Adrenal gland (tissue), 5 donors: ENCODE results near the gene NPC1.

Source experiments
- POLR2A ChIP-seq, 2 donors: fragments of 450-650 bp; IDR thresholded peaks; one replicate each; pipeline ENCODE4 v1.6.1; 2017; ENCODE audit warnings: antibody characterized with exemption in 2 of 2, mild to moderate bottlenecking in 2 of 2, moderate library complexity in 1 of 2
- TF ChIP-seq, protein P1 (sequence below), 6 experiments: fragments of 450-650 bp in 4 of 6; fragments of 200-600 bp in 2 of 6; sonication (generic) in 1 of 6; IDR thresholded peaks; 1 replicate in 5 of 6; 2 replicates in 1 of 6; pipeline versions ENCODE4 v1.5.1 to v1.8.0; 2016 to 2021; ENCODE audit warnings: antibody characterized with exemption in 6 of 6, mild to moderate bottlenecking in 2 of 6, moderate library complexity in 1 of 6
- donor health status: DM: no; HTN: no; CAD: no.

DNA sequence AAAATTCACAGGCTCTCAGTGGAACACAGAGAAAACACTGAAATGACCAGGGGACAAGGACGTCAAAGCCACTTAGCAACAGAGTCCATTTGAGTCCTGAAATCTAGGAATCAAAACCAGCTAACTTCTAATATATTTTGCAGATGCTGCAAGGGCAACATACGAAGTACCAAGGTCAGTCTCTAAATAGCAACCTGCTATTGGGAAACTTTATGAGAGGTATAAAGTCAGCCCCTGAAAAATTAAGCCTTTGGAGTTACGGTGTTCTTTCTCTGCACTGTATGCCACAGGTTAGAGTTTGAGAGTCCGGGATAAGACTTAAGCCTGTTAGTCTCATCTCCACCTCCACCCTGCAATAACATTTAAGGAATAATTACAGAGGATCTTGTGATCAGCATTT is 13.3 kb downstream of the NPC1 start:
- no peak for TF ChIP-seq POLR2A (IDR thresholded peaks at IDR 0.05)
- TF ChIP-seq, protein P1, sequence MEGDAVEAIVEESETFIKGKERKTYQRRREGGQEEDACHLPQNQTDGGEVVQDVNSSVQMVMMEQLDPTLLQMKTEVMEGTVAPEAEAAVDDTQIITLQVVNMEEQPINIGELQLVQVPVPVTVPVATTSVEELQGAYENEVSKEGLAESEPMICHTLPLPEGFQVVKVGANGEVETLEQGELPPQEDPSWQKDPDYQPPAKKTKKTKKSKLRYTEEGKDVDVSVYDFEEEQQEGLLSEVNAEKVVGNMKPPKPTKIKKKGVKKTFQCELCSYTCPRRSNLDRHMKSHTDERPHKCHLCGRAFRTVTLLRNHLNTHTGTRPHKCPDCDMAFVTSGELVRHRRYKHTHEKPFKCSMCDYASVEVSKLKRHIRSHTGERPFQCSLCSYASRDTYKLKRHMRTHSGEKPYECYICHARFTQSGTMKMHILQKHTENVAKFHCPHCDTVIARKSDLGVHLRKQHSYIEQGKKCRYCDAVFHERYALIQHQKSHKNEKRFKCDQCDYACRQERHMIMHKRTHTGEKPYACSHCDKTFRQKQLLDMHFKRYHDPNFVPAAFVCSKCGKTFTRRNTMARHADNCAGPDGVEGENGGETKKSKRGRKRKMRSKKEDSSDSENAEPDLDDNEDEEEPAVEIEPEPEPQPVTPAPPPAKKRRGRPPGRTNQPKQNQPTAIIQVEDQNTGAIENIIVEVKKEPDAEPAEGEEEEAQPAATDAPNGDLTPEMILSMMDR (IDR thresholded peaks at IDR 0.05) = no peak
